Activated CD8-positive, alpha-beta memory T cell treated with anti-CD3 and anti-CD28 coated beads for 4 hours (primary cell): ENCODE measurements around the gene CNST.
"Not testable (repeated sequence)": the region's sequence is repeated elsewhere in the genome, so short reads cannot be mapped to it uniquely, and the experiment has no call there.

Experiments
- DNase-seq, 2 donors: peaks; one replicate each; pipeline ENCODE4 v3.0.0-alpha.2; 2020; ENCODE audit warnings: low read depth in 2 of 2

Gene CNST

DNA sequence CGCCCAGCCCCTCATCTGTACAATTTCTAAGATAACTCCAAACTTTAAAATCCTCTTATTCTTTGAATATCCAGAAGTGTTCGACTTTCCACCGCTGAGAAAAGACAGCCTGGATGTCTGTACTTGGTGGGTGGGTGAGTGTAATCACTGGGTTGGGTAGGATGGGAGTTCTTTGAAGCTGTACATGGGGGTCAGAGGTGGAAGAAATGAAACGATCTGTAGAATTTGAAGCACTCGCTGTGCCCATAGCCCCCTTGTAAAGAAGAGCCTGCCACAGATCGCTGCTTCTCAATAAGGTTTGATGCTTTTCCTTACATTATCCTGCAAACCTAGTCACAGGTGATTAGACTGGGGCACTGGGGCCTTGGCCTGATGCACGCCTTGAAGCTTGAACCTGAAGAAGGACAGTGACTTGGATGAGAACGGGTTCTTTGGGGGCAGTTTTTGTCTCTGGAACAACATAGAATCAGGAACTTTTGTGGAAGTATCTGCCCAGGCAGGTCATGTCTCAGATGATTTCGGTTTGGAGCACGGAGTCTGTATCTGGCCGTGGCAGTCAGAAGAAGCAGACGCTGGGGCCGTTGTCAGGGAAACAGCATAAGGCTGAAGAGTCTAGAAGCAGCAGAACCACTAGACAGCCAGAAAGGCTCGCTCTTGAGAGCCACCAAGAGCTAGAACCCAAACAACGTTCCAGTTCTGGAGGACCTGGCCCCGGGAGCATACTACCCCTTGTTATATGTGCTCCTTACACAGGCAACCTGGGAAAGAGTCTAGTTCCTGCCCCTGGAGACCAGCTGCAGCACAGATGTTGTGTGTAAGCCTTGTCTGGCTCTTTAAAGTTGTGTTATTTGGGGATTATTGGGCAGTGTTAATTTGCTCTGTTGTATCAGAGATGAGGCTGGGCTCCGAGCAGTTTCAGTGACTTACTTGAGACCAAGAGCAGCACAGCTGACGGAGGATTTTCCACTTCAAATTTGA lies 112.8 kb downstream of the CNST start:
- DNase-seq = no peak

- no peak for DNase-seq
Observed at GRCh38 chr1:246679794-246680177, 113.5 kb downstream of the CNST start.

GRCh38 chr1:246680190-246680589 lies 113.9 kb downstream of the CNST start:
- no peak for DNase-seq

GRCh38 chr1:246680696-246681130 lies 114.5 kb downstream of the CNST start:
- no peak for DNase-seq

DNA sequence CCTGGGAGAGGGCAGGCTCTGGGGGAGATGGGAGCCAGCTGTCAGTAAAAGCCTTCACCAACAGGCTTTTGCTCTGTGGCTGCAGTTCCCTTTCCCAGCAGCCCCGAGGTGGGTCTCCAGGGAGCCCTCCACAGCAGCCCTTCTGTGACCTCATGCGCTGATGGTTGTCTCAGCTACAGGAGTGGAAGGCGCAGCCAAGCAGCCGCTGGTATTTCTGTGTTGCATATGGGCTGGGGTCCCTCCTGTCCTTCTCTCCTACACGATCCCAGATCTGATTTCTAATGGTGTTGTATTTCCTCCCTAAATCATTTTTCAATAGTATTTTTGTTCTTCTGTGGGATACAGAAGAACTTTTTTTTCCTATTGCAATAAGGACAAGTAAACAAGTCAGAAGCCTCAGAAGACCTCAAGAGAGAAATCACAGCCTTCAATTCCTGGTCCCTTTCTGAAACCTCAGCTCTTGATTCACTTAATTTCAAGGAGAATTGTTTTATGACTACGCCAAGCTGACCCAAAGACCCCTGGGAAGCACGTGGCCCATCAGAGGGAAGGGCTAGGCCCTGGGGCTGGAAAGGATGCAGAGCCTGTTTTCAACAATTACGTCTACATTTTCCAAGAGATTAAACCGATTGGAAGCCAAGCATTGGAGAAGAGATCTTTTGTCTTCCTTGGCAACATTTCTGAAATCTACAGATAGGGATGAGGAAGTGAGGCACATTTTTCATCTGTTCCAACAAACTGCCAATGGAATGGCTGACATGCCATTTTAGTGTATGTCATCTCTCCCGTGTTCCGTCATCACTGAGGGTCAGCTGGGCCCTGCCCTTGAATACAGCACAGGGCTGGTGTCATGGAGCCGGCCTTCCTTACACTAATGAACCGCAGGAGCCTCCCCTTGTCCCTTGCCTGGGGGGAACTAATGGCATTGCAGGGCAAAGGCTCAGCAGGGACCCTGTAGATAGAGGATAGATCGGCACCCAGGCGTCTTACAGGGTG lies 115.9 kb downstream of the CNST start:
- no peak for DNase-seq

DNA sequence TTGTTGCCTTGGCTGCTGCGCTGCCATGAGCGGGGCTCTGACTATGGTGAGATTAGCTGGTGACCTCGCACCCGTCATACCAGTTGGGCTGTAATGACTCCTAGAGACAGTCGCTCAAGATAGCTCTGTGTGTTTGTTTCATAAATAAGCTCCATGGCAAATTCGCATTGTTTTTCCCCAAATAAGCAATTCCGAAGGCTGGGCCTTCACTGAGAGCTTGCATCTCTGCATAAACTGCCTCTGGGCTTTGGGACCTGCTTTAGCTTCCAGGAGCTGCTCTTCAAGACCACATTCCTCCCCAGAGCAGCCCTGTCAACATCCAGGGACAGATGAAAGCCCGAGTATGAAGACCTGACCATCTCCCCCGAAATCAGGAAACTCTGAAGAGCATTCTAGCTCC lies 117.3 kb downstream of the CNST start:
- DNase-seq = no peak

DNA sequence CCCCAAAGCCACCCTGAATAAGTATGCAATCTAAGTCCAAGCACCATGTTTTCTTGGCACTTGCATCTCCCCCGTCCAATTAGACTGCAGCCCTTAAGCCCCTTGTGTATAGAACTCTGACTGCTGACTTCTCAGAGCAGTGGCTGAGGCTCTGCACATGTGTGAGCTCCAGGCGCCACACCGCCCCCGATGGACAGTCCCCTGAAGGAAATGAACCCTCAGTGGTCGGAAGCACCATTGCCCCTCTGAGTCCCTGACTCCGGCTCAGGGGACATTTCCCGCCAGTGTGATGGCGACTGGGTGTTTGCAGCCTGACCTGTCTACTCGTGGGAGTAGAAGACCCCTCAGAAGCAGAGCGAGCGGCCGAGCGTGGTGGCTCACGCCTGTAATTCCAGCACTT lies 120.7 kb downstream of the CNST start:
- DNase-seq = no peak

GRCh38 chr1:246689409-246690008 lies 123.3 kb downstream of the CNST start:
- no peak for DNase-seq

DNA sequence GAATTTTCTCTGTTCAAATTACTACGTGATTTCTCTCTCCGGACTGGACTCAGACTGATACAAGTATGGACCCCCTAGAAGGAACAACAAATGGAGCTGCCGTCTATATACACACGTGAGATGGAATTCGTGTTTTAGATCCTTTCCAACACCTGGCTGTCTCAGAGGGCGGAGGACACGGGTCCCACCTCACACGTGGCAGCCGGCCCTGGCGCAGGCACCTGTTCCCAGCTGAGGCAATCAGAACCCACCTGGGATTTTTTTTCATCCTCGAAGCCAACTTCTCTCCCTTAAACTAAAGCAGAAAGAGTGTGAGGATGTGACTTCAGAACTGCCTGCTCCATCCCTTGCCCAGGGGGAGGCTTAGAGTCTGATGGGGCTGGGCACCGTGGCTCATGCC lies 123.8 kb downstream of the CNST start:
- DNase-seq = no peak

DNA sequence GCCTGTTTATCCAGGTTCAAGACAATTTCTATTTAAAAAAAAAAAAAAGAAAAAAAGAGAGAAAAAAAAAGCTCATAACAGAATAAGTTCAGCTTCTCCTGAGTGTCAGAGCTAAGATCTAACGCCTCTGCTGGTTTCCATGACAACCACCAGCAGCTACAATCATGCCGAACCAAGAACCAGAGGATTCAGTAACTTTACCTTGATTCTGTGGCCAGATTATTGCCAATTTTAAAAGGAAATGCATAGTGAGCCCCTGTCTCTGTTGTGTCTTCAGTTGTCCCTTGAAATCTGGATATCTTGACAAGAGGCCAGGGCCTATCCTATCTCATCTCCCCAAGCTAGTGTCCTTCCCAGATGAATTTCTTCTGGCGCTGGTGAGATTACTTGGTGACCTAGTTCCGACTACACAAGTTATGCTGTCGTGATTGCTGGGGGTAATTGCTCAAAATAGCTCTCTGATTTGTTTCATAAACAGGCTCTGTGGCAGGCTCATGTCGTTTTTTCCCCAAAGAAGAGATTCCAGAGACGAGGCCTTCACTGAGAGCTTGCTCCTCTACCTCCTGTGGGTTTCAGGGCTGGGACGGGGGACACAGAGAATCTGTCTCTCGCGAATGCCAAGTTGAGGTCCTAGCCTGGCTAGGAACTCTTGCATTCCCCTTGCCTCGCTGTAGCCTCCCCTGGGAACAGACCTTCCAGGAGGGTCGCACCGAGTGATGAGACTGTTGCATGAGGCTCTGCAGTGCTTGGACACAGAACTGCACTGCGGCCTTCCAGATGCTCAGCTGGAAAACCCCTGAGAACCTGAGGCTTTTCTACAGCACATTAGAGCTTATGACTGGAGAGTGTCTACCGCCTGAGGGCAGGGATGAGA lies 125.6 kb downstream of the CNST start:
- no peak for DNase-seq

- not testable (repeated sequence) for DNase-seq
Observed at GRCh38 chr1:246694213-246694895, 128.1 kb downstream of the CNST start.

- no peak for DNase-seq
Observed at GRCh38 chr1:246695136-246695535, 128.9 kb downstream of the CNST start.

- no peak for DNase-seq
Observed at GRCh38 chr1:246695666-246696065, 129.4 kb downstream of the CNST start.

DNA sequence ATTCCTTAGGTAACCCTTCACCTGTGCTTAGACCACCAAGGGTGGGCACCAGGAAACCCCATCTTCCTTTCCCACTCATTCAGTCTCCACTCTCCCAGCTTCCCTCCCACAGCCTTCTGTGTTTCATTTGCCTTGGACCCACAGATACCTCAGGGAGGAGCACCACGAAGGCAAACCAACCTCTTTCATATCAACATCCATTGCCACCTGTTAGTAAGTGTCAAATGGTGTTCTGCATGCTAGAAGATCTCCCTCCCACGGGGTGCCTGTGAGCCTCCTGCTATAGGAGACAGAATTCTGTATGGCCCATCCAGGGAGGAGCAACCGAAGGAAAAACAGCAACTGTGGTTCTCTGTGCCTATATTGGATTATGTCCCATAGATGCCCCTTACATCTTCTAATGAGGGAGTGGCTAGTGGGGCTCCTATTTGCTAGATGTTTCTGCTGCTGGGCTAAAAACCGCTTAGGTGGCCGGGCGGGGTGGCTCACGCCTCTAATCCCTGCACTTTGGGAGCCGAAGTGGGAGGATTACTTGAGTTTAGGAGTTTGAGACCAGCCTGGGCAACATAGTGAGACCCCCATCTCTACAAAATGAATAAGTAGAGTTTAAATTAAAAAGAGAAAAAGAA lies 132.3 kb downstream of the CNST start:
- no peak for DNase-seq

- peak; percentile 59 to 61 for DNase-seq
Observed at GRCh38 chr1:246699095-246699735, 133.0 kb downstream of the CNST start.

- DNase-seq = no peak
Observed at GRCh38 chr1:246703581-246703980, 137.3 kb downstream of the CNST start.

DNA sequence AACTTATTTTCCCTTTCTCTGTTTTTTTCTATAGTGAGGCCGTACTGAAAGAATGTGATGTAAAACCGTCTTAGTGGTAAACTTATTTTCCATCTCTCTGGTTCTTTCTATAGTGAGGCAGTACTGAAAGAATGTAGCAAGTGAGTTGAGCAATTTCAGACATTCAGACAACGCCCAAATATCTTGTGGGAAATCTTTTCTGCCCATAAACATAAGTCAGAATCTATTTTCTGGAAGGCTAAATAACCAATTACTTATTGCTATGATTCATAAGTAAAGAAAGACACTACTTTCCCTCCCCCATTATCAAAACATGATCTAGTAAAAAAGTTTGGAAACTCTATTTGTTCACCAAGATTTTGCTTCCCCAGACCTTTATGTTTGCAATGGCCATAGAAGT lies 139.1 kb downstream of the CNST start:
- no peak for DNase-seq

DNA sequence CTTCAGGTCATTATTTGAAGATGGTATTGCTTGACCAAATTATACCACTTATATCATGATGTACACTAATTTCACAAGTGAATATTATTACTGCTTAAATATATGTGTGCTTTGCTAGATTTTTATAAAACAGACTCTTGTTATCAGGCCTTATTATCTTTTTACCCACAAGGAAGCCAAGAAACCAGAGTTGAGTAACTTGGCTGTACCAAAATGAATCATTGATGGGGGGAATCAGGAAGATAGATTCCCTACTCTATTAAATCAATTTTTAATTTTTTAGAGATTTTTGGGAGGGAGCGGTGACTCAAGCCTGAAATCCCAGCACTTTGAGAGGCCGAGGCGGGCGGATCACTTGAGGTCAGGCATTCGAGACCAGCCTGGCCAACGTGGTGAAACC lies 141.9 kb downstream of the CNST start:
- DNase-seq = no peak

DNA sequence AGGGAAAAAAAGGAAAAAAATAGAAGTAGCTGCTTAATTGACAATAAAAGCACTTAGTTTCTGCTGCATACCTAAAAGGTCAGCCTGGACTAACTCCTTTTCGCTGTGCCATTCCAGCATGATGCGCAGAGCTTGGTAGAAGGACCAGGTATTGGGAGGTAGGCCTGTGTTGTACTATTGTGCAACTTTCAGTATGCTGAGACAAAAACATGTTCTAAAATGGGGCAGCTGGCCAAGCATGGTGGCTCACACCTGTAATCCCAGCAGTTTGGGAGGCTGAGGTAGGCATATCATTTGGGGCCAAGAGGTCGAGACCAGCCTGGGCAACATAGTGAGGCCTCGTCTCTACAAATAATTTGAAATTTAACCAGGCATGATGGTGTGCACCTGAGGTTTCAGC lies 142.9 kb downstream of the CNST start:
- DNase-seq = no peak
